Breast epithelium (tissue), 3 donors: Measurements from ENCODE around the gene CERS4.

Source experiments
- POLR2A ChIP-seq: fragments of 450-650 bp; IDR thresholded peaks from one replicate; pipeline ENCODE4 v1.6.1; 2016; ENCODE audit warnings: antibody characterized with exemption, mild to moderate bottlenecking, moderate library complexity
- TF ChIP-seq, protein P1 (sequence below), 3 donors: fragments of 450-650 bp; IDR thresholded peaks; one replicate each; pipeline ENCODE4 v1.5.1; 2016 to 2017; ENCODE audit warnings: antibody characterized with exemption in 3 of 3, mild to moderate bottlenecking in 3 of 3, moderate library complexity in 3 of 3

- TF ChIP-seq, protein P1, sequence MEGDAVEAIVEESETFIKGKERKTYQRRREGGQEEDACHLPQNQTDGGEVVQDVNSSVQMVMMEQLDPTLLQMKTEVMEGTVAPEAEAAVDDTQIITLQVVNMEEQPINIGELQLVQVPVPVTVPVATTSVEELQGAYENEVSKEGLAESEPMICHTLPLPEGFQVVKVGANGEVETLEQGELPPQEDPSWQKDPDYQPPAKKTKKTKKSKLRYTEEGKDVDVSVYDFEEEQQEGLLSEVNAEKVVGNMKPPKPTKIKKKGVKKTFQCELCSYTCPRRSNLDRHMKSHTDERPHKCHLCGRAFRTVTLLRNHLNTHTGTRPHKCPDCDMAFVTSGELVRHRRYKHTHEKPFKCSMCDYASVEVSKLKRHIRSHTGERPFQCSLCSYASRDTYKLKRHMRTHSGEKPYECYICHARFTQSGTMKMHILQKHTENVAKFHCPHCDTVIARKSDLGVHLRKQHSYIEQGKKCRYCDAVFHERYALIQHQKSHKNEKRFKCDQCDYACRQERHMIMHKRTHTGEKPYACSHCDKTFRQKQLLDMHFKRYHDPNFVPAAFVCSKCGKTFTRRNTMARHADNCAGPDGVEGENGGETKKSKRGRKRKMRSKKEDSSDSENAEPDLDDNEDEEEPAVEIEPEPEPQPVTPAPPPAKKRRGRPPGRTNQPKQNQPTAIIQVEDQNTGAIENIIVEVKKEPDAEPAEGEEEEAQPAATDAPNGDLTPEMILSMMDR (IDR thresholded peaks at IDR 0.05) = no peak
- no peak for TF ChIP-seq POLR2A
These were observed 52.7 kb downstream of the CERS4 start for GRCh38 chr19:8261881-8262280.
